IMR-90 (cell line): ENCODE data around the gene FMN1.

ENCODE experiments used
- BHLHE40 ChIP-seq: fragments of 150-350 bp; IDR thresholded peaks from 2 replicates; pipeline ENCODE4 v1.6.1; 2016; ENCODE audit warnings: mild to moderate bottlenecking, low read depth, low read length
- CEBPB ChIP-seq: IDR thresholded peaks from 2 replicates; pipeline ENCODE4 v1.6.1; 2012; ENCODE audit warnings: low read depth, low read length, improper control_type of control experiment
- CHD1 ChIP-seq: IDR thresholded peaks from 2 replicates; pipeline ENCODE4 v1.6.1; 2012; ENCODE audit warnings: low read depth, low read length, improper control_type of control experiment
- MAFK ChIP-seq: IDR thresholded peaks from 2 replicates; pipeline ENCODE4 v1.6.1; 2012; ENCODE audit warnings: low read depth, low read length, improper control_type of control experiment
- MXI1 ChIP-seq: IDR thresholded peaks from 2 replicates; pipeline ENCODE4 v1.6.1; 2012; ENCODE audit warnings: low read depth, mild to moderate bottlenecking, low read length, moderate library complexity, borderline replicate concordance
- NFE2L2 ChIP-seq: fragments of 150-350 bp; IDR thresholded peaks from 2 replicates; pipeline ENCODE4 v1.6.1; 2016; ENCODE audit warnings: low read depth, mild to moderate bottlenecking, low read length
- POLR2A ChIP-seq: IDR thresholded peaks from 2 replicates; pipeline ENCODE4 v1.6.1; 2012; ENCODE audit warnings: mild to moderate bottlenecking, low read depth, low read length
- RAD21 ChIP-seq: IDR thresholded peaks from 2 replicates; pipeline ENCODE4 v1.6.1; 2012; ENCODE audit warnings: low read length, improper control_type of control experiment
- RFX5 ChIP-seq: IDR thresholded peaks from 2 replicates; pipeline ENCODE4 v1.8.0; 2012; ENCODE audit warnings: low read depth, mild to moderate bottlenecking, low read length, moderate library complexity
- SMC3 ChIP-seq: fragments of 150-350 bp; IDR thresholded peaks from 2 replicates; pipeline ENCODE4 v1.6.1; 2016; ENCODE audit warnings: low read depth, mild to moderate bottlenecking, antibody characterized with exemption, low read length, moderate library complexity
- TF ChIP-seq, protein P1 (sequence below): conservative IDR thresholded peaks from 2 replicates; pipeline ENCODE4 v1.5.1; 2012; ENCODE audit warnings: mild to moderate bottlenecking, low read depth, low read length, improper control_type of control experiment
- TF ChIP-seq, protein P2 (sequence below): fragments of 150-350 bp; IDR thresholded peaks from 2 replicates; pipeline ENCODE4 v1.6.1; 2017; ENCODE audit warnings: mild to moderate bottlenecking, antibody characterized with exemption, low read length, low read depth
- TF ChIP-seq, protein P3 (sequence below): fragments of 150-350 bp; IDR thresholded peaks from 2 replicates; pipeline ENCODE4 v1.6.1; 2016; ENCODE audit warnings: low read depth, mild to moderate bottlenecking, low read length, moderate library complexity, borderline replicate concordance

GRCh38 chr15:33115191-33115861, 79.2 kb downstream of the FMN1 start:
- no peak for TF ChIP-seq POLR2A
- no peak for TF ChIP-seq MXI1
- TF ChIP-seq, protein P1, sequence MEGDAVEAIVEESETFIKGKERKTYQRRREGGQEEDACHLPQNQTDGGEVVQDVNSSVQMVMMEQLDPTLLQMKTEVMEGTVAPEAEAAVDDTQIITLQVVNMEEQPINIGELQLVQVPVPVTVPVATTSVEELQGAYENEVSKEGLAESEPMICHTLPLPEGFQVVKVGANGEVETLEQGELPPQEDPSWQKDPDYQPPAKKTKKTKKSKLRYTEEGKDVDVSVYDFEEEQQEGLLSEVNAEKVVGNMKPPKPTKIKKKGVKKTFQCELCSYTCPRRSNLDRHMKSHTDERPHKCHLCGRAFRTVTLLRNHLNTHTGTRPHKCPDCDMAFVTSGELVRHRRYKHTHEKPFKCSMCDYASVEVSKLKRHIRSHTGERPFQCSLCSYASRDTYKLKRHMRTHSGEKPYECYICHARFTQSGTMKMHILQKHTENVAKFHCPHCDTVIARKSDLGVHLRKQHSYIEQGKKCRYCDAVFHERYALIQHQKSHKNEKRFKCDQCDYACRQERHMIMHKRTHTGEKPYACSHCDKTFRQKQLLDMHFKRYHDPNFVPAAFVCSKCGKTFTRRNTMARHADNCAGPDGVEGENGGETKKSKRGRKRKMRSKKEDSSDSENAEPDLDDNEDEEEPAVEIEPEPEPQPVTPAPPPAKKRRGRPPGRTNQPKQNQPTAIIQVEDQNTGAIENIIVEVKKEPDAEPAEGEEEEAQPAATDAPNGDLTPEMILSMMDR: no peak
- no peak for TF ChIP-seq MAFK
- TF ChIP-seq, protein P2, sequence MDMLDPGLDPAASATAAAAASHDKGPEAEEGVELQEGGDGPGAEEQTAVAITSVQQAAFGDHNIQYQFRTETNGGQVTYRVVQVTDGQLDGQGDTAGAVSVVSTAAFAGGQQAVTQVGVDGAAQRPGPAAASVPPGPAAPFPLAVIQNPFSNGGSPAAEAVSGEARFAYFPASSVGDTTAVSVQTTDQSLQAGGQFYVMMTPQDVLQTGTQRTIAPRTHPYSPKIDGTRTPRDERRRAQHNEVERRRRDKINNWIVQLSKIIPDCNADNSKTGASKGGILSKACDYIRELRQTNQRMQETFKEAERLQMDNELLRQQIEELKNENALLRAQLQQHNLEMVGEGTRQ: no peak
- TF ChIP-seq BHLHE40: no peak
- no peak for TF ChIP-seq RAD21
- TF ChIP-seq, protein P3, sequence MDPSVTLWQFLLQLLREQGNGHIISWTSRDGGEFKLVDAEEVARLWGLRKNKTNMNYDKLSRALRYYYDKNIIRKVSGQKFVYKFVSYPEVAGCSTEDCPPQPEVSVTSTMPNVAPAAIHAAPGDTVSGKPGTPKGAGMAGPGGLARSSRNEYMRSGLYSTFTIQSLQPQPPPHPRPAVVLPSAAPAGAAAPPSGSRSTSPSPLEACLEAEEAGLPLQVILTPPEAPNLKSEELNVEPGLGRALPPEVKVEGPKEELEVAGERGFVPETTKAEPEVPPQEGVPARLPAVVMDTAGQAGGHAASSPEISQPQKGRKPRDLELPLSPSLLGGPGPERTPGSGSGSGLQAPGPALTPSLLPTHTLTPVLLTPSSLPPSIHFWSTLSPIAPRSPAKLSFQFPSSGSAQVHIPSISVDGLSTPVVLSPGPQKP: no peak
- TF ChIP-seq NFE2L2: no peak
- TF ChIP-seq RFX5: no peak
- TF ChIP-seq CEBPB: peak; percentile 38; the same call in 1 of the 2 replicates
- TF ChIP-seq SMC3: no peak
- TF ChIP-seq CHD1: no peak
